ENCODE data around the gene LRRC3C.

GRCh38 chr17:39951924-39952679, 24.6 kb downstream of the LRRC3C start:
- TF ChIP-seq EZH2 (IDR thresholded peaks at IDR 0.05; ENCODE audit: borderline replicate concordance, insufficient read depth, low read length, poor library complexity, severe bottlenecking), result no peak
- TF ChIP-seq POLR2AphosphoS5 (IDR thresholded peaks at IDR 0.05), result no peak

Measured in neural cell (in vitro differentiated cells).